Measurements from ENCODE around the gene CYP2W1. TPM values are rescaled to one million over a fixed set of nuclear protein-coding genes. Genes with fewer than 3 reads are reported as not detected.

The CYP2W1 gene
- total and polyA plus RNA-seq, 3 experiments from 2014 or later: not detected

DNA sequence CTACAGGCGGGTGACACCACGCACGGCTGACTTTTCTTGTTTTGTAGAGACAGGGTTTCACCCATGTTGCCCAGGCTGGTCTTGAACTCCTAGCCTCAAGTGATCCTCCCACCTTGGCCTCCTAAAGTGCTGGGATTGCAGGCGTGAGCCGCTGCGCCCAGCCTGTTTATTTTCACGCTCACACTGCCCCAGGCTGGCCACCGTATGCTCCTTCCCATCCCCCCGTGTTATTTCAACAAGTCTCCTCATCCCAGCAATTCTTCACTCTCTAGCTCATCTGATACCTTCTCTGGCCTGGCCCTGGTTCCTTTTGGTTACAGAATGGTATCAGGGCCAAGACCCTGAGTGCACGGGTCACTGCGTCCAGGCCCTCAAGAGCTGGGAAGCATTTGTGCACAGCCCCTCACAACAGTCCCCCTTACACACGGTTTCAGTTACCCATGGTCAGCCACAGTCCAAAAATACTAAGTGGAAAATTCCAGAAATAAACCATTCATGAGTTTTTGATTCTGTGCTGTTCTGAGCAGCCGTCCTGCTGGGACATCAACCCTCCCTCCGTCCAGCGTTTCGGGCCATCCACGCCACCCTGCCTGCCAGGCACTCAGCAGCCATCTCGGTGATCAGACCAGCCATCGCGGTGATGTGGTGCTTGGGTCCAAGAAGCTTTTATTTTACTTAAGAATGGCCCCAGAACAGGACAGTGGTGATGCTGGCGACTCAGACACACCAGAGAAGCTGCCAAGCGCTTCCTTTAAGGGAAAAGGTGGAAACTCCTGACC is 16.5 kb upstream of the CYP2W1 start:
- POLR2A ChIA-PET: no interaction called here
- H3K9me3 Mint-ChIP-seq: no peaks in the 10 kb centered on the region

DNA sequence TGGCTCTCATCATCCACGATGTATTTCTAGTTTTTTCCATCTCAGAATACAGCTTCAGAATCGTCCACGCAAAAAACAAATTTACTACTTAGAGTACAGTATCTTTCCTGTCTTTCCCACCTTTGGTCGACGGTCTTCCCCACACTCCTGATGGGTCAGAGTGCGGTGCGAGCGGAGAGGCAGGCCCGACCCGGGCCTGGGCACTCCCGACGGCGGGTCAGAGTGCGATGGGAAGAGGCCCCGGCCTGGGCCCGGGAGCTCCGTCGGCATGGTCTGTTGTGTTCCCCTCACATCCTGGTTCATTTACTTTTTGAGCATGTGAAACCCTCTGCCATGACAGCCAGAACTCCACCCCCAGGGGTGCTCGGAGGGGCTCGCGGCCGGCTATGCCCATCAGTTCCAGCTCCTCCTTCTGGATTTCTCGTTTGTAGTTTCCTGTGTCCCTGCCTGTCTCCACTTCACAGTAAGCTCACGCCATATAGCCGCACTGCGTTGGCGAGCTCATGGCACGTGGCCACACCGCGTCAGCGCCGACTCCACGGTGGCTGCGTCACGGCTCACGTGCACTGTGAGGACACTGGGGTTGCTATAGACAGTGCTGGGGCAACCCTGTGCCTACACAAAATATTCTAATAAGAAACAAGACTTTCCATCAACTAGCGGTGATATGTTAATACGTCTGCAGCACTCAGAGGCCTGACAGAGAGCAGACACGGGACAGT is 15.5 kb upstream of the CYP2W1 start:
- no peak for DNase-seq
- Histone ChIP-seq H3K27ac (ENCODE audit: low read depth, low read length) (no peak overlapping the region), H3K4me1 (ENCODE audit: insufficient read depth, low read length) (peaks cover 21% of the 10 kb centered on the region), H3K27me3 (ENCODE audit: insufficient read depth, low read length, poor library complexity, severe bottlenecking) (no peaks in the 10 kb centered on the region), H3K36me3 (ENCODE audit: insufficient read depth, low read length) (peaks cover 34% of the 10 kb centered on the region), H3K9me3 (ENCODE audit: low read length) (no peaks in the 10 kb centered on the region), H3K4me3 (ENCODE audit: low read length) (no peak overlapping the region)
- H3K9me3 Mint-ChIP-seq: no peaks in the 10 kb centered on the region
- no peak overlapping the region for H3K4me3 Mint-ChIP-seq
- H3K36me3 Mint-ChIP-seq: peaks cover 0 to 54% (median 5%) of the 10 kb centered on the region in 3 donors
- POLR2A ChIA-PET: no interaction called here
- CTCF ChIA-PET: interaction anchor here (0.8 to 1.8 kb wide), 4 partner anchors 14 to 98 kb away, joined by 3 to 5 read pairs (median 3); no protein-coding TSS in a partner anchor
- peaks cover 26 to 48% (median 31%) of the 10 kb centered on the region in 3 donors for H3K4me1 Mint-ChIP-seq
- H3K27ac Mint-ChIP-seq: peak overlapping the region in 1 of 8 donors; percentile 3
- no peaks in the 10 kb centered on the region for H3K27me3 Mint-ChIP-seq

More for the DNA sequence above, 16.5 kb upstream of the CYP2W1 start:
- peaks cover 0 to 46% (median 5%) of the 10 kb centered on the region in 3 donors for H3K36me3 Mint-ChIP-seq
- CTCF ChIA-PET: interaction anchor here (1.0 to 1.8 kb wide), 3 partner anchors 27 to 99 kb away, joined by 3 to 5 read pairs (median 3); no protein-coding TSS in a partner anchor
- Histone ChIP-seq H3K27me3 (ENCODE audit: insufficient read depth, low read length, poor library complexity, severe bottlenecking) (no peaks in the 10 kb centered on the region), H3K4me1 (ENCODE audit: insufficient read depth, low read length) (peaks cover 16% of the 10 kb centered on the region), H3K27ac (ENCODE audit: low read depth, low read length) (no peak overlapping the region), H3K9me3 (ENCODE audit: low read length) (no peaks in the 10 kb centered on the region), H3K4me3 (ENCODE audit: low read length) (no peak overlapping the region), H3K36me3 (ENCODE audit: insufficient read depth, low read length) (peaks cover 26% of the 10 kb centered on the region)
- H3K4me3 Mint-ChIP-seq: peak overlapping the region in 1 of 7 donors; percentile 6
- peaks cover 0 to 5% of the 10 kb centered on the region in 2 donors for H3K27me3 Mint-ChIP-seq
- DNase-seq: no peak
- H3K4me1 Mint-ChIP-seq: peaks cover 21 to 44% (median 23%) of the 10 kb centered on the region in 3 donors
- H3K27ac Mint-ChIP-seq: peak overlapping the region in 4 of 8 donors; percentile 1 to 87 (median 54)

DNA sequence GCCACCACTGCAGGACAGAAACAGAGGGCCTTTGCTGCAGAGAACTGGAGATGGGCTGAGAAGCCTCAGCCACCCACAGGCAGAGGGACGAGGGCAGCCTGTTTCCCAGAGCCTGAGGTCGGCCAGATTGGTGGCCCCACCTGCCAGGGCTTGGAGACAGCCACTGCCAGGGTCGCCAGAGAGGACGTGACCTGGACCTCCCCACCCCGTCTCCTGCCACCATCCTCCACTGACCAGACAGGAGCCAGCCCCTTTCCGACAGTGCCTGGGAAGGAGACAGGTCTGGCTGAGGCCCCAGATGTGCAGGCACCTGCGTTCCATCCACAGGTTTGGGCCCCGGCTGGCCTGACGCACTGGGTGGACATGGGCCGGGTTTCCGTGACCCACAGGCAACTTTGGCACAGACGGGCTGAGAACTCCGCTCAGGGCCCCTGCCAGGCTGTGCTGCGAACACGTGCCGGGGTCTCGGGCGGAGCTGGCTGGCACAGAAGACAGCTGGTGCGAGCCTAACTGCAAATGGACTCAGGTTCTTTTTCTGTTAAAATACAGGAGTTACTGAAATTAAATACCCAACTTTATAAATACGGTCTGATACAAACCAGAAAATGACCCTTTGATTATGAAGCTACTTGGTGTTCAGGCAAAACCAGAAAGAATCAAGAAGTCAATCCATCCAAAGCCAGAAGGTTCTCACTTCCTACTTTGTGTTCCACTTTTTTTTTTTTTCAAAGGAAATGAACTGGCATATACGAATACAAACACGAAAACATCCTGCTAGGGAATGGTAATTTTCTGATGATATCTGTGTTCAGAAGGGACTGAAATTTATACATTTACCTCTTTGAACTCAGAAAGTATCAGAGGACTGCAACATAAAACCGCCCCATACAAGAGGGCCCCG is 14.5 kb upstream of the CYP2W1 start:
- Histone ChIP-seq H3K4me3 (ENCODE audit: low read length) (no peak overlapping the region), H3K27me3 (ENCODE audit: insufficient read depth, low read length, poor library complexity, severe bottlenecking) (no peaks in the 10 kb centered on the region), H3K36me3 (ENCODE audit: insufficient read depth, low read length) (peaks cover 39% of the 10 kb centered on the region), H3K27ac (ENCODE audit: low read depth, low read length) (no peak overlapping the region), H3K4me1 (ENCODE audit: insufficient read depth, low read length) (peaks cover 22% of the 10 kb centered on the region), H3K9me3 (ENCODE audit: low read length) (no peaks in the 10 kb centered on the region)
- H3K9me3 Mint-ChIP-seq: no peaks in the 10 kb centered on the region
- CTCF ChIA-PET: no interaction called here
- peaks cover 0 to 62% (median 5%) of the 10 kb centered on the region in 3 donors for H3K36me3 Mint-ChIP-seq
- no peak overlapping the region for H3K4me3 Mint-ChIP-seq
- no peaks in the 10 kb centered on the region for H3K27me3 Mint-ChIP-seq
- POLR2A ChIA-PET: no interaction called here
- peaks cover 33 to 53% (median 39%) of the 10 kb centered on the region in 3 donors for H3K4me1 Mint-ChIP-seq
- H3K27ac Mint-ChIP-seq: peak overlapping the region in 2 of 8 donors; percentile 3 to 21
- no peak for DNase-seq

DNA sequence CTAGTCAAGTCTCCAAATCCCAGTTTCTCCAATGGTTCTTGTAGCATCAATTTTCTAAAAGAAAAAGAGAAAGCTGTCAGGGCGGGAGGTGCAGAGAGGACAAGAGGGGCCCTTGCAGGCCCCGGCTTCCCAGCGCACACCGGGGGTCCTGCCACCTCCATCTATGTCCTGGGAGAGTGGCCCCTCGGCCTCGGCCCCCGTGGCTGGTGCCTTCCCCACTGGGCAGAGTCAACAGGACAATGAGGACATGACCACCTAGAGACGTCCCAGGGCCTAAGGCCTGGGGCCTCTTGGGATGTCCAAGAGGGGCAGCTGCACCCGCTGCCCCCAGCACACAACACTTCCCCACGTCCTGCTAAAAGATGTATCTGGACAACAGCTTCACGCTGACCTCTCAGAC is 13.6 kb upstream of the CYP2W1 start:
- Mint-ChIP-seq H3K4me1 (peaks cover 35 to 50% (median 41%) of the 10 kb centered on the region in 3 donors), H3K36me3 (peaks cover 0 to 64% (median 5%) of the 10 kb centered on the region in 3 donors), H3K27ac (no peak overlapping the region), H3K4me3 (no peak overlapping the region), H3K27me3 (no peaks in the 10 kb centered on the region), H3K9me3 (no peaks in the 10 kb centered on the region)
- no peak for DNase-seq
- peaks cover 22% of the 10 kb centered on the region for H3K4me1 ChIP-seq (ENCODE audit: insufficient read depth, low read length)
- H3K9me3 ChIP-seq (ENCODE audit: low read length): no peaks in the 10 kb centered on the region
- CTCF ChIA-PET: no interaction called here
- no peak overlapping the region for H3K4me3 ChIP-seq (ENCODE audit: low read length)
- POLR2A ChIA-PET: no interaction called here
- no peaks in the 10 kb centered on the region for H3K27me3 ChIP-seq (ENCODE audit: insufficient read depth, low read length, poor library complexity, severe bottlenecking)
- H3K36me3 ChIP-seq (ENCODE audit: insufficient read depth, low read length): peaks cover 39% of the 10 kb centered on the region
- H3K27ac ChIP-seq (ENCODE audit: low read depth, low read length): no peak overlapping the region

DNA sequence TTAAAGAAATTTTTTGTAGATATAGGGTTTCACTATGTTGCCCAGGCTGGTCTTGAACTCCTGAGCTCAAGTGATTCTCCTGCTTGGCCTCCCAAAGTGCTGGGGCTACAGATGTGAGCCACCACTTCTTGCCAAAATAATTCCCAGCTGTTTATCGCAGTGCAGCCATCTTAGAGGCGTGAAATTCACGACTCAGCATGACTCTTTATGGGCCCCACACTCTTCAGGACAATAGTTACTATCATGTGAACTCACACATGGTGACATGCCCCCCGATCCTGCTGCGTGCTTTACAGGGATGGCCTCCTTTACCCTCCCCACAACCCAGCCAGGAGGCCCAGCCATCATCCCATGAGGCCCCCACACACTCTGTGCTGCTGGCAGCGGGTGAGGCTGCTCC is 12.2 kb upstream of the CYP2W1 start:
- POLR2A ChIA-PET: no interaction called here

DNA sequence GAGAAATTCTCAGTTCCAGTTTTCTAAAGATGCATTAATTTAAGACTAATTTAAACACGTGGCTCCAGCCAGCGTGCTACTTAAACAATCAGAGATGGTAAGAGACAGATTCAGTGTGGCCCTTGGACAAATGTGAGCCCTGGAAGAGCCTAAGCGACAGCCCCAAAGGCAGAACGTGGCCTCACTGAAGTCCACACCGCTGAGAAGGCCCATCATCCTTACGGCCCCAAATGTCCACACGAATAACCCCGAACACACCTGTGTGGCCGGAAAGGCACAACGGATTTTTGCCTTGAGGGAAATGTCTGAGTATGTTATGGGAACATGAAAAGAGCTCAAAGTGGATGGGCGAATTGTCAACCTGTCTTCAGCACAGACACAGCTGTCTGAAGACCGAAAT is 10.9 kb upstream of the CYP2W1 start:
- H3K9me3 ChIP-seq (ENCODE audit: low read length): no peaks in the 10 kb centered on the region
- H3K36me3 ChIP-seq (ENCODE audit: insufficient read depth, low read length): peaks cover 39% of the 10 kb centered on the region
- Mint-ChIP-seq H3K36me3 (peaks cover 0 to 59% (median 5%) of the 10 kb centered on the region in 3 donors), H3K4me3 (peak overlapping the region in 2 of 7 donors; percentile 27 to 35), H3K9me3 (no peaks in the 10 kb centered on the region), H3K27me3 (no peaks in the 10 kb centered on the region), H3K27ac (peak overlapping the region in 2 of 8 donors; percentile 17 to 57), H3K4me1 (peaks cover 32 to 40% (median 35%) of the 10 kb centered on the region in 3 donors)
- no peak for DNase-seq
- no peak overlapping the region for H3K4me3 ChIP-seq (ENCODE audit: low read length)
- CTCF ChIA-PET: interaction anchor here (0.7 kb wide), 1 partner anchor 21 kb away, joined by 3 read pairs; no protein-coding TSS in a partner anchor
- no peaks in the 10 kb centered on the region for H3K27me3 ChIP-seq (ENCODE audit: insufficient read depth, low read length, poor library complexity, severe bottlenecking)
- peaks cover 29% of the 10 kb centered on the region for H3K4me1 ChIP-seq (ENCODE audit: insufficient read depth, low read length)
- POLR2A ChIA-PET: interaction anchor here (1.2 kb wide), 1 partner anchor 49 kb away, joined by 3 read pairs; no protein-coding TSS in a partner anchor
- H3K27ac ChIP-seq (ENCODE audit: low read depth, low read length): no peak overlapping the region

More for the DNA sequence above, 12.2 kb upstream of the CYP2W1 start:
- H3K36me3 ChIP-seq (ENCODE audit: insufficient read depth, low read length): peaks cover 39% of the 10 kb centered on the region
- peaks cover 35 to 45% (median 40%) of the 10 kb centered on the region in 3 donors for H3K4me1 Mint-ChIP-seq
- H3K27ac Mint-ChIP-seq: peak overlapping the region in 5 of 8 donors; percentile 19 to 89 (median 63)
- H3K4me3 Mint-ChIP-seq: peak overlapping the region in 1 of 7 donors; percentile 79
- CTCF ChIA-PET: no interaction called here
- no peak overlapping the region for H3K27ac ChIP-seq (ENCODE audit: low read depth, low read length)
- peaks cover 27% of the 10 kb centered on the region for H3K4me1 ChIP-seq (ENCODE audit: insufficient read depth, low read length)
- no peaks in the 10 kb centered on the region for H3K27me3 Mint-ChIP-seq
- H3K27me3 ChIP-seq (ENCODE audit: insufficient read depth, low read length, poor library complexity, severe bottlenecking): no peaks in the 10 kb centered on the region
- peaks cover 0 to 68% (median 5%) of the 10 kb centered on the region in 3 donors for H3K36me3 Mint-ChIP-seq
- H3K9me3 ChIP-seq (ENCODE audit: low read length): no peaks in the 10 kb centered on the region
- no peak overlapping the region for H3K4me3 ChIP-seq (ENCODE audit: low read length)
- no peak for DNase-seq
- H3K9me3 Mint-ChIP-seq: no peaks in the 10 kb centered on the region

DNA sequence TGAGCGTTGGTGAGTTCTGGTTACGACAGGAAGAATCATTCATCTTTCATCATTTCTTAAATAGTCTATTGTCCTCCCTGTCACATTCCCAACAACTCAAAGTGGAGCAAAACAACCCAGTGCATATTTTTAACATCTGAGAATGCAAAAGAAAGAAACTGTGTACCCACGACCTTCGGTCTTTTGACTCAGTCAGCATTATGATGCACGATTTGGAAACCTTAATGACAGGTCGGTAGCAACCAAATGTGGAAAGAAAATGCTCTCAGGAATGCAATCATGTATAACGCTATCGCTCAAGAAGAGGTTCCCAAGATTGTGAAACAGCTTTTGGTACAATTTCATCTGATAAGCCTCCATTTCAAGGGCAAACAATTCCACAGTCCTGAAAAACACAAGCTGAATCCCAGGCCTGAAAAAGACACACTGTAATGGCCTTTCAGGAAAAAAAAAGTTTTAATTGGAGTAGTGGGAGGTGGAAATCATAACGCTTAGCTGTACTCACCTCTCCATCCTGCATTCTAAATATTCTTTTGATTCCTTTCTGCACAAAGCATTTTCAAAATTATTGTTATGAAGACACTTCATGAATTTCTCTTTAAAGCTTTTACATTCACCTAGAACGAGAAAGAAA is 10.2 kb upstream of the CYP2W1 start:
- H3K9me3 Mint-ChIP-seq: no peaks in the 10 kb centered on the region
- Histone ChIP-seq H3K9me3 (ENCODE audit: low read length) (no peaks in the 10 kb centered on the region), H3K4me1 (ENCODE audit: insufficient read depth, low read length) (peaks cover 29% of the 10 kb centered on the region), H3K4me3 (ENCODE audit: low read length) (no peak overlapping the region), H3K36me3 (ENCODE audit: insufficient read depth, low read length) (peaks cover 34% of the 10 kb centered on the region), H3K27ac (ENCODE audit: low read depth, low read length) (no peak overlapping the region), H3K27me3 (ENCODE audit: insufficient read depth, low read length, poor library complexity, severe bottlenecking) (no peaks in the 10 kb centered on the region)
- POLR2A ChIA-PET: interaction anchor here (1.2 kb wide), 1 partner anchor 50 kb away, joined by 3 read pairs; no protein-coding TSS in a partner anchor
- peak overlapping the region in 3 of 8 donors; percentile 36 to 74 (median 51) for H3K27ac Mint-ChIP-seq
- peaks cover 0 to 52% (median 5%) of the 10 kb centered on the region in 3 donors for H3K36me3 Mint-ChIP-seq
- no peak for DNase-seq
- CTCF ChIA-PET: interaction anchor here (1.0 to 6.9 kb wide), 6 partner anchors 15 to 204 kb away, joined by 3 to 43 read pairs (median 4); partner anchors contain the start of gene GPR146
- H3K27me3 Mint-ChIP-seq: no peaks in the 10 kb centered on the region
- peak overlapping the region in 6 of 7 donors; percentile 11 to 93 (median 42) for H3K4me3 Mint-ChIP-seq
- H3K4me1 Mint-ChIP-seq: peaks cover 31 to 39% (median 35%) of the 10 kb centered on the region in 3 donors

Data from CD8-positive, alpha-beta memory T cell (primary cell).